ENCODE data around the gene GHRL.
"Not testable (repeated sequence)": the region's sequence is repeated elsewhere in the genome, so short reads cannot be mapped to it uniquely, and the experiment has no call there.

GHRL gene

DNA sequence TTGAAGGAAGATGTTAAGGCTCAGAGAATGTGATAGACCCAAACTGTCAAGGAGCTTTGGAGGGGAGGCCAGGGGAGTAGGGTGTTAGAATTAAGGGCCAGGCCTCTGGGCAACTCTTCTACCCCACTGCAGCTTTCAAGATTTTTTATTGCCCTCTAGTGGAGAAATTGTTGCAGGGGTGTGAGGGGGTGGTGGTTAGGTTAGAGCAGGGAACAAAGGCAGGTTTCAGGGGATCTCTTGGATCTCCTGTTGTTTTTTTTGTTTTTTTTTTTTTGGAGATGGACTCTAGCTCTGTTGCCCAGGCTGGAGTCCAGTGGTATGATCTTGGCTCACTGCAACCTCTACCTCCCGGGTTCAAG lies 29.6 kb upstream of the GHRL start:
- peak in 1 of 5 donors; percentile 32 for DNase-seq

DNA sequence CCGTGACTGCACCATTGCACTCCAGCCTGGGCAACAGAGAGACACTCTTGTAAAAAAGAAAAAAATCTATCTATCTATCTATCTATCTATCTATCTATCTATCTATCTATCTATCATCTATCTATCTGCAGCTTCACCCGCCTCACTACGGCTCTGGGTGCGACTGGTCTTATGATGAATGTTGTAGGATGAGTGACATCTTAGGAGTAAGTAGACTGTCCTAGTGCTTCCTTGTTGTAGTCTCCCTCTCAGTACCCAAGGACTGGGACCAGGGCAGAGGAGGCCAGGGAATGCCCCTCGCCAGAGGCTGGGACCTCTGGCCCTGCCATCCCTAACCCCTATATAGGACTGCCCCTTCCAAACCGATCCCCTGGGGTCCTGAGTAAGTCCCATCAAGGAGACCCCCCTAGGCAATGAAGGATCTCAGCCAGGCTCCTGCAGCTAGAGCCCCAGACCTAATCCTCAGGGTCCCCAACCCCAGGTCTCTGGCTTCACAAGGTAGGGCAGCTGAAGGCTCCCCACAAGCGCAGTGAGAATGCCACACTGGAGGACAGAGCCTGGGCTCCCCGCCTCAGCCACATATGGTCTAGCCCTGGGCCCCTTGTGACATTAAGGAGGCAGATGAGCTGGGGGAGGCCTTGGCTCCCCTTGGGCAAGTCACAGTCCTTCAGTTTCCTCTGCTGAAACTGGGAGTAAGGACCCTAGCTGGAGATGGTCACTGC lies 29.0 kb upstream of the GHRL start:
- DNase-seq, result no peak

GRCh38 chr3:10320320-10320677 lies 27.6 kb upstream of the GHRL start:
- no peak for DNase-seq

DNA sequence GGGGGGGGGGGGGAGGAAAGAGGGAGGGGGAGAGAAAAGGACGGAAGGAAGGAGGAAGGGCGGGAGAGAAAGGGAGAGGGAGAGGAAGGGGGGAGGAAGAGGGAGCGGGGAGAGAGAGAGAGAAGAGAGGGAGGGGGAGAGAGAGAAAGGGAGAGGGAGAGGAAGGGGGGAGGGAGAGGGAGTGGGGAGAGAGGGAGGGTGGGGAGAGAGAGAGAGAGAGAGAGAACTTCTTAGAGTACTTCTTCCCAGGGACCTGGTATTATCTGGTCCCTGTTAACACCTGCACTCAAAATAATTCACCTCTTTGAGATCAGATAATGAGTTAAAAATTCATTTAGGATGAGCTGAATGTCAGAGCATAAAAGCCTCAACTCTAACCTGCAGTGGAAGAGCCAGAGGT lies 27.1 kb upstream of the GHRL start:
- DNase-seq, result no peak

- no peak for DNase-seq
These were observed 26.5 kb upstream of the GHRL start for GRCh38 chr3:10319251-10319650.

DNA sequence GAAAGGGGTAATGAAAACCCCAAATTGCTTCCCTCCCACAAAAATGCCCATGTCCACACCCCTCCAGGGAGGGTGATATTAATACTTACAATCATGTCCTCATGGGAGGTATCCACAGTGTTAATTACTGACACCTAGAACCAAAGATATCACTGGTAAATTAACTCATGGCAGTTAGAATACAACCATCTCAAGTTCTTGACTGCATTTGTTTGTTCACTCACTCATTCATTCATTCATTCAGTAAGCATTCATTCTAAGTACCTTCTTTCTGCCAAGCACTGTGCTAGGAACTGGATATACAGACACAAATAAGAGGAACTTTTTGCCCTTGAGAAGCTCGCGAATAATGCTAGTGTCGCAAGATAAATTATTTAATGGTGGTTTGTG lies 25.2 kb upstream of the GHRL start:
- DNase-seq, result no peak

DNA sequence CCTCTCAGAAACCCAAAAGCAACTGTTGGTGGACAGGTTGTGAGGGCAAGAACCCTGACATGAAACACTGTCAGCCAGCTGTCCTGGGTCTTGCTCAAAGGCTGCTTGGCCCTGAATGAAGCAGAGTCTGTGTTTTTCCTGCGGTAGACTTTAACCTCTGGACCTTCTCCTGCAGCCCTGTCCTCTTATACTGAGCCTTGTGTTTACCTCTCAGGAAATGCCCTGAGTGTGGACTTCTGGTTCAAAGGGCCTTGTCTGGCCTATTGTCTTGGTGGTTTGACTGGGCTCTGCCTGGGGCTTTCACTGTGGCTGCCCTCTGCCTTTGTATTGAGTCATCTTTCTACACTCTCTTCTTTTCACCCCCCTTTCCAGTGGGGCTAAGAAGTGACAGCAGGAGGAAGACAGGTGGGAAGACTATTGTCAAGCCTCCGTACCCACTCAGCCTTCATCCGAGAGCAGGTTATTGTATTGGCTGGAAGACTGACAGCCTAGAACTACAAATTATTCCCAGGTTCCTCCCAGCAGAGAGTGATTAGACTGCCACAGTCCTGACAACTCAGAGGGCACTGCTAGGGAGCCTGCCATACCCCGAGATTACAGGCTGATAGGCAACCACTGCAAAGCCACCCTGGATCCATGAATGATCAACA lies 24.7 kb upstream of the GHRL start:
- DNase-seq, result no peak

- DNase-seq, result no peak
These were observed 23.1 kb upstream of the GHRL start for GRCh38 chr3:10315771-10316344.

- no peak for DNase-seq
These were observed 22.4 kb upstream of the GHRL start for GRCh38 chr3:10315101-10315500.

- DNase-seq, result no peak
These were observed 20.1 kb upstream of the GHRL start for GRCh38 chr3:10312861-10313260.

DNA sequence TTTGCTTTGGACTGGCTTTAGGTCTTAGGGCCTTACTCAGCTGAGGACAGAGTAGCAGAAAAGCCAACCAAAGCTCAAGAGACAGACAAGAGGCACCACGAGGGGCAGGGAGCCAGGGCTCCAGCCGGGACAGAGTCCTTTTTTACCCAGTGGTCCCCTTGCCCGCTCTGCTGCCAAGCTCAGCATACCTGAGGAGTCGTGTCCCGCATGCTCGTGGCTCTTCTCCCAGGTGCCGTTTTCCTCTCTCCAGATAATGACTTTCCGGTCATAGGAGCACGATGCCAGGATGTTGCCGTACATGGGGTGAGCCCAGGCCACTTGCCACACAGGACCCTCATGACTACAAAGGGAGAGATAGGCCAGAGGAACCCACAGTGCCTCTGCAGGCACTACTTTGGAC lies 19.6 kb upstream of the GHRL start:
- DNase-seq, result no peak

GRCh38 chr3:10311710-10312109 lies 19.0 kb upstream of the GHRL start:
- no peak for DNase-seq

GRCh38 chr3:10310578-10310977 lies 17.8 kb upstream of the GHRL start:
- DNase-seq, result no peak

GRCh38 chr3:10309736-10310135 lies 17.0 kb upstream of the GHRL start:
- DNase-seq, result no peak

- DNase-seq, result no peak
These were observed 15.9 kb upstream of the GHRL start for GRCh38 chr3:10308678-10309077.

- no peak for DNase-seq
These were observed 13.4 kb upstream of the GHRL start for GRCh38 chr3:10306156-10306555.

GRCh38 chr3:10305331-10305902 lies 12.7 kb upstream of the GHRL start:
- no peak for DNase-seq

- DNase-seq, result no peak
These were observed 12.2 kb upstream of the GHRL start for GRCh38 chr3:10304905-10305304.

- no peak for DNase-seq
These were observed 11.0 kb upstream of the GHRL start for GRCh38 chr3:10303785-10304184.

- no peak for DNase-seq
These were observed 10.4 kb upstream of the GHRL start for GRCh38 chr3:10303105-10303504.

- no peak for DNase-seq
These were observed 7.3 kb upstream of the GHRL start for GRCh38 chr3:10300087-10300486.

GRCh38 chr3:10299679-10300078 lies 6.9 kb upstream of the GHRL start:
- DNase-seq, result no peak

- no peak for DNase-seq
These were observed 6.4 kb upstream of the GHRL start for GRCh38 chr3:10299175-10299574.

DNA sequence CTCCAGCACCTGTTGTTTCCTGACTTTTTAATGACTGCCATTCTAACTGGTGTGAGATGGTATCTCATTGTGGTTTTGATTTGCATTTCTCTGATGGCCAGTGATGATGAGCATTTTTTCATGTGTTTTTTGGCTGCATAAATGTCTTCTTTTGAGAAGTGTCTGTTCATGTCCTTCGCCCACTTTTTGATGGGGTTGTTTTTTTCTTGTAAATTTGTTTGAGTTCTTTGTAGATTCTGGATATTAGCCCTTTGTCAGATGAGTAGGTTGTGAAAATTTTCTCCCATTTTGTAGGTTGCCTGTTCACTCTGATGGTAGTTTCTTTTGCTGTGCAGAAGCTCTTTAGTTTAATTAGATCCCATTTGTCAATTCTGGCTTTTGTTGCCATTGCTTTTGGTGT lies 5.3 kb upstream of the GHRL start:
- DNase-seq, result not testable (repeated sequence)

Data from T-helper 1 cell (primary cell).